H1 (cell line): ENCODE measurements around the gene TMEM97. TPM values are rescaled to one million over a fixed set of nuclear protein-coding genes. Genes with fewer than 3 reads are reported as not detected.

ENCODE experiments used
- CTCF ChIA-PET: fragments of 300-600 bp; sonication (Branson Sonifier 250); formaldehyde crosslinking; loops from one replicate; lab custom pipeline; 2021; ENCODE audit not compliant: partially characterized antibody; lab: Charles Lee
- POLR2A ChIA-PET: fragments of 300-600 bp; sonication (Branson Sonifier 250); formaldehyde crosslinking; loops from one replicate; lab custom pipeline; 2021; ENCODE audit warnings: inconsistent platforms; ENCODE audit not compliant: partially characterized antibody; lab: Charles Lee
- DNase-seq, 2 experiments: peaks; one replicate each; pipeline versions ENCODE4 v3.0.0 to v3.0.0-alpha.2; 2010 to 2022; ENCODE audit warnings: low spot score in 2 of 2, low read depth in 1 of 2, mixed read lengths in 1 of 2
- FAIRE-seq: peaks from 2 replicates; lab custom pipeline; 2011; peaks lifted over from hg19 to GRCh38; lab: Jason Lieb, UNC
- H2AFZ ChIP-seq: 2 replicates; pipeline ENCODE4 v1.8.1; 2012; ENCODE audit warnings: low read length, inconsistent platforms
- H2AK5ac ChIP-seq: 2 replicates; pipeline ENCODE4 v1.6.1; 2013; ENCODE audit warnings: low read depth, low read length
- H2BK120ac ChIP-seq: replicated peaks from 2 replicates; pipeline ENCODE3; 2013; ENCODE audit warnings: low read depth, low read length, inconsistent platforms
- H2BK12ac ChIP-seq: 2 replicates; pipeline ENCODE4 v1.6.1; 2013; ENCODE audit warnings: low read depth, low read length
- H2BK15ac ChIP-seq: 2 replicates; pipeline ENCODE4 v1.6.1; 2013; ENCODE audit warnings: low read length
- H2BK20ac ChIP-seq: 2 replicates; pipeline ENCODE4 v1.6.1; 2013; ENCODE audit warnings: low read length
- H2BK5ac ChIP-seq: 2 replicates; pipeline ENCODE4 v1.6.1; 2013; ENCODE audit warnings: low read depth, low read length
- H3K14ac ChIP-seq: 2 replicates; pipeline ENCODE4 v1.6.1; 2013; ENCODE audit warnings: inconsistent platforms; ENCODE audit not compliant: insufficient read length
- H3K18ac ChIP-seq: 2 replicates; pipeline ENCODE4 v1.6.1; 2013; ENCODE audit warnings: low read length; ENCODE audit errors: extremely low read depth
- H3K23ac ChIP-seq: 2 replicates; pipeline ENCODE4 v1.6.1; 2013; ENCODE audit warnings: inconsistent platforms; ENCODE audit not compliant: insufficient read length
- H3K23me2 ChIP-seq: 2 replicates; pipeline ENCODE4 v1.6.1; 2013; ENCODE audit warnings: low read depth, low read length
- H3K27ac ChIP-seq: 2 replicates; pipeline ENCODE4 v1.6.1; 2011; ENCODE audit warnings: low read depth, low read length, inconsistent platforms
- H3K27me3 ChIP-seq, 4 experiments: replicated peaks in 1 of 4; 1 replicate in 1 of 4; 2 replicates in 3 of 4; pipeline versions ENCODE4 v1.6.1 to v1.8.1; 2011 to 2013; ENCODE audit warnings: low read length in 3 of 4, mild to moderate bottlenecking in 3 of 4, inconsistent platforms in 2 of 4, mixed read lengths in 2 of 4, moderate library complexity in 1 of 4; ENCODE audit not compliant: control insufficient read depth in 3 of 4, insufficient read depth in 3 of 4; ENCODE audit errors: extremely low read depth in 1 of 4
- H3K36me3 ChIP-seq, 4 experiments: 2 replicates each; pipeline versions ENCODE4 v1.6.1 to v1.8.1; 2011 to 2013; ENCODE audit warnings: mild to moderate bottlenecking in 4 of 4, low read length in 3 of 4, moderate library complexity in 2 of 4, control low read depth in 1 of 4, inconsistent platforms in 1 of 4; ENCODE audit not compliant: insufficient read depth in 4 of 4, control insufficient read depth in 2 of 4
- H3K4ac ChIP-seq: replicated peaks from 2 replicates; pipeline ENCODE3; 2013; ENCODE audit warnings: low read length, low read depth, mixed read lengths, inconsistent platforms; ENCODE audit not compliant: insufficient read length
- H3K4me1 ChIP-seq, 4 experiments: replicated peaks in 1 of 4; 1 replicate in 1 of 4; 2 replicates in 3 of 4; pipeline versions ENCODE4 v1.6.1 to v1.8.1; 2011 to 2013; ENCODE audit warnings: low read length in 3 of 4, inconsistent platforms in 2 of 4, mixed read lengths in 1 of 4; ENCODE audit not compliant: insufficient read depth in 4 of 4, control insufficient read depth in 3 of 4
- H3K4me2 ChIP-seq, 2 experiments: 2 replicates each; pipeline versions ENCODE4 v1.6.1 to v1.8.1; 2011 to 2013; ENCODE audit warnings: low read depth in 2 of 2, low read length in 2 of 2, control low read depth in 1 of 2, inconsistent platforms in 1 of 2, mild to moderate bottlenecking in 1 of 2; ENCODE audit not compliant: insufficient read depth in 1 of 2
- H3K4me3 ChIP-seq, 4 experiments: fragments of 200-600, 300-600 bp in 1 of 4; sonication (generic), shearing (Covaris generic), sonication (Bioruptor Twin) in 1 of 4; 2 replicates each; pipeline versions ENCODE4 v1.5.1 to v1.8.1; 2011 to 2016; ENCODE audit warnings: low read length in 4 of 4, low read depth in 3 of 4, control low read depth in 2 of 4, inconsistent platforms in 2 of 4, mild to moderate bottlenecking in 2 of 4, mixed read lengths in 1 of 4, moderate library complexity in 1 of 4; ENCODE audit not compliant: insufficient read depth in 2 of 4; ENCODE audit errors: extremely low read depth in 1 of 4
- H3K56ac ChIP-seq: replicated peaks from 2 replicates; pipeline ENCODE3; 2013; ENCODE audit warnings: low read depth, mild to moderate bottlenecking, mixed read lengths, low read length, inconsistent platforms; ENCODE audit not compliant: insufficient read length
- H3K79me1 ChIP-seq: 2 replicates; pipeline ENCODE4 v1.6.1; 2013; ENCODE audit warnings: low read depth, low read length, control low read depth
- H3K79me2 ChIP-seq, 2 experiments: 2 replicates each; pipeline versions ENCODE4 v1.6.1 to v1.8.1; 2012 to 2013; ENCODE audit warnings: low read length in 2 of 2, mild to moderate bottlenecking in 2 of 2, inconsistent platforms in 1 of 2; ENCODE audit not compliant: insufficient read depth in 2 of 2, control insufficient read depth in 1 of 2
- H3K9ac ChIP-seq, 4 experiments: replicated peaks in 1 of 4; 1 replicate in 1 of 4; 2 replicates in 3 of 4; pipeline versions ENCODE4 v1.6.1 to v1.8.1; 2011 to 2013; ENCODE audit warnings: low read depth in 3 of 4, low read length in 3 of 4, control low read depth in 2 of 4, mild to moderate bottlenecking in 2 of 4, moderate library complexity in 2 of 4, inconsistent platforms in 1 of 4; ENCODE audit errors: extremely low read depth in 1 of 4
- H3K9me3 ChIP-seq, 2 experiments: 2 replicates each; pipeline versions ENCODE4 v1.6.1 to v1.8.1; 2012 to 2013; ENCODE audit warnings: mild to moderate bottlenecking in 2 of 2, moderate library complexity in 2 of 2, control low read depth in 1 of 2, inconsistent platforms in 1 of 2, low read depth in 1 of 2, low read length in 1 of 2, mixed read lengths in 1 of 2; ENCODE audit not compliant: insufficient read depth in 2 of 2
- H4K20me1 ChIP-seq, 2 experiments: replicated peaks in 1 of 2; 2 replicates each; pipeline versions ENCODE3 to v1.8.1; 2011 to 2013; ENCODE audit warnings: inconsistent platforms in 2 of 2, low read length in 2 of 2, mild to moderate bottlenecking in 1 of 2; ENCODE audit not compliant: insufficient read depth in 2 of 2, control insufficient read depth in 1 of 2
- H4K5ac ChIP-seq: 2 replicates; pipeline ENCODE4 v1.6.1; 2013; ENCODE audit warnings: low read length, low read depth, mixed read lengths, inconsistent platforms; ENCODE audit not compliant: insufficient read length
- H4K8ac ChIP-seq: 2 replicates; pipeline ENCODE4 v1.8.0; 2013; ENCODE audit warnings: mild to moderate bottlenecking, moderate library complexity, low read length, inconsistent platforms; ENCODE audit not compliant: insufficient read depth; ENCODE audit errors: extremely low read depth
- H4K91ac ChIP-seq: replicated peaks from 2 replicates; pipeline ENCODE3; 2013; ENCODE audit warnings: low read length, mixed read lengths, inconsistent platforms; ENCODE audit not compliant: insufficient read length
- ASH2L ChIP-seq: fragments of 200-600, 300-600 bp; sonication (generic); IDR thresholded peaks from one replicate; pipeline ENCODE4 v1.7.1; 2017; ENCODE audit warnings: low read length
- ATF3 ChIP-seq: IDR thresholded peaks from 2 replicates; pipeline ENCODE4 v1.6.1; 2011; ENCODE audit warnings: low read depth, mild to moderate bottlenecking, low read length; ENCODE audit not compliant: insufficient read depth
- BRCA1 ChIP-seq: IDR thresholded peaks from 2 replicates; pipeline ENCODE4 v1.6.1; 2012; ENCODE audit warnings: low read depth, low read length, improper control_type of control experiment
- CEBPB ChIP-seq: IDR thresholded peaks from 2 replicates; pipeline ENCODE4 v1.6.1; 2012; ENCODE audit warnings: low read depth, low read length
- CREB1 ChIP-seq: IDR thresholded peaks from 2 replicates; pipeline ENCODE4 v1.6.1; 2012; ENCODE audit warnings: inconsistent platforms
- FOSL1 ChIP-seq: IDR thresholded peaks from 2 replicates; pipeline ENCODE4 v1.6.1; 2011; ENCODE audit warnings: mild to moderate bottlenecking, low read depth, low read length, moderate library complexity; ENCODE audit not compliant: insufficient read depth
- GABPA ChIP-seq: IDR thresholded peaks from 2 replicates; pipeline ENCODE4 v1.6.1; 2011; ENCODE audit warnings: mild to moderate bottlenecking, low read length, moderate library complexity, borderline replicate concordance; ENCODE audit not compliant: insufficient read depth
- HDAC6 ChIP-seq: IDR thresholded peaks from one replicate; pipeline ENCODE4 v1.7.1; 2012; ENCODE audit warnings: low read depth, mild to moderate bottlenecking, inconsistent platforms, low read length, moderate library complexity
- JUN ChIP-seq: IDR thresholded peaks from 2 replicates; pipeline ENCODE4 v1.6.1; 2011; ENCODE audit warnings: low read depth, mild to moderate bottlenecking, improper control_type of control experiment, low read length
- MAX ChIP-seq: IDR thresholded peaks from 2 replicates; pipeline ENCODE4 v1.6.1; 2012; ENCODE audit warnings: inconsistent platforms
- NANOG ChIP-seq: IDR thresholded peaks from 2 replicates; pipeline ENCODE4 v1.6.1; 2011; ENCODE audit warnings: low read length, low read depth, mild to moderate bottlenecking, inconsistent platforms; ENCODE audit not compliant: insufficient read depth, poor library complexity, severe bottlenecking
- POLR2AphosphoS5 ChIP-seq: IDR thresholded peaks from 2 replicates; pipeline ENCODE4 v1.6.1; 2011; ENCODE audit warnings: low read depth, low read length
- SP4 ChIP-seq: IDR thresholded peaks from 2 replicates; pipeline ENCODE4 v1.6.1; 2012; ENCODE audit warnings: low read length, inconsistent platforms
- WGBS, 2 experiments: shearing (Covaris generic) in 1 of 2; methylation state at CpG; one replicate each; pipeline versions ENCODE4 v1.1.6 to v1.1.7; 2013 to 2015; ENCODE audit warnings: low lambda C conversion rate in 2 of 2, mixed read lengths in 2 of 2, inconsistent platforms in 1 of 2, low coverage in 1 of 2, missing lambda C conversion rate in 1 of 2; ENCODE audit not compliant: insufficient replicate concordance in 2 of 2, insufficient coverage in 1 of 2, insufficient read length in 1 of 2; ENCODE audit errors: extremely low coverage in 1 of 2, missing lambda C conversion rate in 1 of 2; 5-methylcytosine and 5-hydroxymethylcytosine counted together
- polyA plus RNA-seq, 7 experiments: library from polyadenylated mRNA; depleted of rRNA in 3 of 7; stranded (reverse) in 5 of 7; unstranded in 2 of 7; fragments of >200 nt in 5 of 7; fragments of 200-250 nt in 2 of 7; gene quantifications; 1 replicate in 5 of 7; 2 replicates in 1 of 7; 4 replicates in 1 of 7; pipeline versions ENCODE4 v1.2.1 to v1.2.3, GENCODE V29; 2011 to 2013; ENCODE audit warnings: missing spikeins in 2 of 7, mixed read lengths in 2 of 7
- total RNA-seq: library from RNA; stranded (reverse); fragmentation: NEBNext Ultra II Directional; extraction: Animal tissue kit (Norgen Biotek cat#: 25700); gene quantifications from 2 replicates; pipeline ENCODE4 v1.2.1, GENCODE V29; 2021

TMEM97 gene
- total and polyA plus RNA-seq, 2 of the 8 experiments (the other 6 are each of a cell fraction or from before 2014, with no cell fraction given), result 126 to 130 TPM

- no peak overlapping the region for H3K4ac ChIP-seq
- no peak overlapping the region for H2BK120ac ChIP-seq
- H4K20me1 ChIP-seq, result peaks cover 2 to 12% of the 10 kb centered on the region in 2 experiments
- CTCF ChIA-PET, result interaction anchor here (0.8 to 4.6 kb wide), 13 partner anchors 8 to 486 kb away, joined by 3 to 20 read pairs (median 4); partner anchors contain the start of genes IFT20, POLDIP2, SLC13A2 and SLC46A1
- H2AFZ ChIP-seq, result no peak overlapping the region
- no peaks in the 10 kb centered on the region for H3K36me3 ChIP-seq
- no peak overlapping the region for H3K9ac ChIP-seq
- DNase-seq (no peak), FAIRE-seq (no peak)
- peaks cover 9 to 19% (median 19%) of the 10 kb centered on the region in 4 experiments for H3K27me3 ChIP-seq
- H4K5ac ChIP-seq, result no peak overlapping the region
- H3K4me3 ChIP-seq, result peak overlapping the region in 3 of 4 experiments; percentile 19 to 79 (median 34); a peak in 4 of 8 replicates
- H3K79me1 ChIP-seq, result no peaks in the 10 kb centered on the region; the same call in 1 of the 2 replicates
- no peak overlapping the region for H2BK12ac ChIP-seq
- H3K56ac ChIP-seq, result no peak overlapping the region
- POLR2A ChIA-PET, result interaction anchor here (0.6 to 12.7 kb wide), 6 partner anchors 11 to 38 kb away, joined by 3 to 103 read pairs (median 4); partner anchors contain the start of gene POLDIP2
- no peak overlapping the region for H2AK5ac ChIP-seq
- H3K79me2 ChIP-seq, result no peaks in the 10 kb centered on the region
- no peak for TF ChIP-seq ATF3
- TF ChIP-seq CEBPB, result no peak
- no peak for TF ChIP-seq FOSL1
- no peak for TF ChIP-seq SP4
- TF ChIP-seq MAX, result no peak
- TF ChIP-seq JUN, result no peak
- TF ChIP-seq CREB1, result no peak
- TF ChIP-seq POLR2AphosphoS5, result no peak
- no peak for TF ChIP-seq NANOG
- no peak for TF ChIP-seq BRCA1
- no peak for TF ChIP-seq ASH2L
- no peak for TF ChIP-seq GABPA
- TF ChIP-seq HDAC6, result no peak
- H2BK20ac ChIP-seq, result no peak overlapping the region
- no peak overlapping the region for H3K14ac ChIP-seq
- H3K27ac ChIP-seq, result no peak overlapping the region
- H3K23me2 ChIP-seq, result peaks cover 16% of the 10 kb centered on the region; the same call in 1 of the 2 replicates
- no peaks in the 10 kb centered on the region for H3K9me3 ChIP-seq
- WGBS, 2 experiments, result 81% methylated on average over 1 of the region's 1 CpG; no CpG with 5 or more reads in 1 of the 2 experiments
- peak overlapping the region; percentile 62 to 89 for H3K4me2 ChIP-seq
- no peak overlapping the region for H3K23ac ChIP-seq
- H3K4me1 ChIP-seq, result peaks cover 3 to 16% (median 9%) of the 10 kb centered on the region in 4 experiments; a peak in 6 of 7 replicates
- H2BK5ac ChIP-seq, result no peak overlapping the region
- H4K91ac ChIP-seq, result no peak overlapping the region
- H3K18ac ChIP-seq, result no peak overlapping the region
- H2BK15ac ChIP-seq, result no peak overlapping the region
- no peak overlapping the region for H4K8ac ChIP-seq
Measured at GRCh38 chr17:28370744-28371103, 51.7 kb downstream of the TMEM97 start.
